ENCODE results near the gene MTCH1.

Gene MTCH1

DNA sequence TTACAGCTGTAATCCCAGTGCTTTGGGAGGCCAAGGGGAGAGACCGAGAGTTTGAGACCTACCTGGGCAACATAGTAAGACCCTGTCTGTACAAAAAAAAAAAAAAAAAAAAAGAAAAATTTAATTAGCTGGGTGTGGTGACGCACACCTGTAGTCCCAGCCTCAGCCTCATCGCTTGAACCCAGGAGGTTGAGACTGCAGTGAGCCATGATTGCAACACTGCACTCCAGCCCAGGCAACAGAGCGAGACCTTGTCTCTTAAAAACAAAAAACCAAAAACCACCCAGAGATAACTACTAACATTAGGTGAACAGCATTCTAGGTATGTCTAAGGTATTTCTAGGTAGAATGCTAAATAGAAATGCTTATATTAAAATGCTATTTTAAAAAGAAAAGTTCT is 52.5 kb downstream of the MTCH1 start:
- no peak overlapping the region for H3K27ac ChIP-seq
- no peak for TF ChIP-seq ZFX (IDR thresholded peaks at IDR 0.05)
- TF ChIP-seq, protein P1, sequence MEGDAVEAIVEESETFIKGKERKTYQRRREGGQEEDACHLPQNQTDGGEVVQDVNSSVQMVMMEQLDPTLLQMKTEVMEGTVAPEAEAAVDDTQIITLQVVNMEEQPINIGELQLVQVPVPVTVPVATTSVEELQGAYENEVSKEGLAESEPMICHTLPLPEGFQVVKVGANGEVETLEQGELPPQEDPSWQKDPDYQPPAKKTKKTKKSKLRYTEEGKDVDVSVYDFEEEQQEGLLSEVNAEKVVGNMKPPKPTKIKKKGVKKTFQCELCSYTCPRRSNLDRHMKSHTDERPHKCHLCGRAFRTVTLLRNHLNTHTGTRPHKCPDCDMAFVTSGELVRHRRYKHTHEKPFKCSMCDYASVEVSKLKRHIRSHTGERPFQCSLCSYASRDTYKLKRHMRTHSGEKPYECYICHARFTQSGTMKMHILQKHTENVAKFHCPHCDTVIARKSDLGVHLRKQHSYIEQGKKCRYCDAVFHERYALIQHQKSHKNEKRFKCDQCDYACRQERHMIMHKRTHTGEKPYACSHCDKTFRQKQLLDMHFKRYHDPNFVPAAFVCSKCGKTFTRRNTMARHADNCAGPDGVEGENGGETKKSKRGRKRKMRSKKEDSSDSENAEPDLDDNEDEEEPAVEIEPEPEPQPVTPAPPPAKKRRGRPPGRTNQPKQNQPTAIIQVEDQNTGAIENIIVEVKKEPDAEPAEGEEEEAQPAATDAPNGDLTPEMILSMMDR (conservative IDR thresholded peaks at IDR 0.05): no peak

DNA sequence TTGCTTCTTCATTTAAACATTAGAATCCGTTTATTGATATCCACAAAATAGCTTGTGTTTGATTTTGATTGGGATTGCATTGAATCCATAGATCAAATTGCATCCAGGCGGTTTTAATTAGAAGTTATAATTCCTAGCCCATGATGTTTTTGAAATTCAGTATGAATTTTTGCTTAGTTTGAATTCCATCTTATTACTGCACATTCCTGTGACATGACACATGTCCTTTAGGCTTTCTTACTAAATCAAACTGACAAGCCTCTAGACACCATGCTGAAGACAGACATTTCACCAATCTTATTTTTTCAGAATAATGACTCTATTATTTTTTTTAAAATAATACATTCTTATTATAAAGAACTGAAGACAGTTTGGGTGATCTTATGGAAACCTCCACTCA is 52.9 kb downstream of the MTCH1 start:
- H3K27ac ChIP-seq: no peak overlapping the region
- no peak for TF ChIP-seq ZFX (IDR thresholded peaks at IDR 0.05)
- TF ChIP-seq, protein P1 (conservative IDR thresholded peaks at IDR 0.05): no peak

DNA sequence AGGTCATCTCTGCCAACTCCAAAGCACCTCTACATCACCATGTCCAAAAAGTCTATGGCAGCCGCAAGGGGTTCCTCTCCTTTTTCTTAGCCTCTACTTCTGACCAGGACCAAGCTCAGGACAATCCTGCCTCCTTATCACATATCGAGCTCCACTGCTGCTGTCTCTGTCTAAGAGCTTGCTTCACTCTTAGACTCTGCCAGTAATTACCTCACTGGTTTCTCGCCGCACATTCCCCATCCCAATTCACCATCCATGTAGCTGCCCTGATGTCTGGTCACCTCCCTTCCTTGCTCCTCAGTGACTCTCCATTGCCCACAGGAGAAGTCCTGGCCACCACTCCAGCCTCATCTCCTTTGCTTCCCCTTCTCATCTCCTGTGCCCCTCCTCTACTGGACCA is 55.5 kb downstream of the MTCH1 start:
- no peak overlapping the region for H3K27ac ChIP-seq

DNA sequence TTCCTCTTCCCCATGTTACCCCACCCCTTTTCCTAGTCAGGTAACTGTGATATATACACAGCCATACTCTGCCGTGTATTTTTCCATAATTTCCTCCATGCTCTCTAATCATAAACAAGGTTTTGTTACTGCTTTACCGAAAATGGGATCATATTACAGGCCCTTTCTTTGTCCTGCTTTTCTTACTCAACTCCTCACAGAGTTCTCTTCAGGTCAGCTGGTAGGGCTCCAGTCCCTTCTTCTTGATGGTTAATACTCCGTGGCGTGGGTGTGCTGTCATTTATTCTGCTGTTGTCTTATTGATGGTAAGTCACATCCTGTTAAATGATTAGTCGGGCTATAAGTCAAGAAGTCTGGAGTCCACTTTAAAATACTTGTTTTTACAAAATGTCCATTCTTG is 56.4 kb downstream of the MTCH1 start:
- H3K27ac ChIP-seq: no peak overlapping the region
- no peak for TF ChIP-seq ZFX (IDR thresholded peaks at IDR 0.05)
- TF ChIP-seq, protein P1 (conservative IDR thresholded peaks at IDR 0.05): no peak

More for the DNA sequence above, 55.5 kb downstream of the MTCH1 start:
- no peak for TF ChIP-seq ZFX (IDR thresholded peaks at IDR 0.05)
- TF ChIP-seq, protein P1 (conservative IDR thresholded peaks at IDR 0.05): no peak

DNA sequence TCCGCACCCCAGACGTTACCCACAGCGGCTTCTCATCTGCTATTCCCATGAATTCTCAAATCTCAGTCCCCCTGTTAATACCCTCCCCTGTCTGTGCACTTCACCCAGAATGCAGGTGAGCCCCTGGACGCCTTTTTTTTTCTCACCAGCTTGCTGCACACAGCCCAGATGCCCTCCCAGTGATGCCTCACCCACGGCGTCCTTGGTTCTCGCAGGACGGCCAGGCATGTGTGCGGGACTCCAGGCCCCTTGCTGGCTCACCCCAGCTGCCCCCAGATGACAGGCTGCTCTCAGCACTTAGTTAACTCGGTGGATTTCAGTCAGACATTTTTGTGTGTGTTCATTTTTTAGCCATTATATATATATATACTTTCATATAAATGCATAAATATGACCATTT is 56.8 kb downstream of the MTCH1 start:
- TF ChIP-seq ZFX (IDR thresholded peaks at IDR 0.05): no peak
- TF ChIP-seq, protein P1 (conservative IDR thresholded peaks at IDR 0.05): no peak
- no peak overlapping the region for H3K27ac ChIP-seq

DNA sequence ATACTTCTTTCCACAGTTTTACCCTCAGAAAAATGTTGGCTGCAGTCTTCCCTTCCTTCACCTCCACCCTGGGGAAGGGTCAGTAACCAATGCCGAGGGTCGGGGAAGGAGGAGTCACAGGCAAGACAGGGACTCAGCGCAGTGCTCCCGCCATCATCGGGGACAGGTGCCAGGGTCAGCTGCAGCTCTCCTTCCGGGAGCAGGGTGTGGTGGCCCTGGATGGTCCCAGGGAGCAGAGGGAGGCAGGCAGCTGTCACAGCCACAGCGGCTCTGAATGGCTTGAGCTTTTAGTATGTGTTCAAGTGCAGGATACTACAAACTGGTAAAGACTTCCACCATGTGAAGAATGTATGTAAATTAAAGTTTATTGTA is 57.5 kb downstream of the MTCH1 start:
- TF ChIP-seq, protein P1 (conservative IDR thresholded peaks at IDR 0.05): no peak
- no peak for TF ChIP-seq ZFX (IDR thresholded peaks at IDR 0.05)
- no peak overlapping the region for H3K27ac ChIP-seq

DNA sequence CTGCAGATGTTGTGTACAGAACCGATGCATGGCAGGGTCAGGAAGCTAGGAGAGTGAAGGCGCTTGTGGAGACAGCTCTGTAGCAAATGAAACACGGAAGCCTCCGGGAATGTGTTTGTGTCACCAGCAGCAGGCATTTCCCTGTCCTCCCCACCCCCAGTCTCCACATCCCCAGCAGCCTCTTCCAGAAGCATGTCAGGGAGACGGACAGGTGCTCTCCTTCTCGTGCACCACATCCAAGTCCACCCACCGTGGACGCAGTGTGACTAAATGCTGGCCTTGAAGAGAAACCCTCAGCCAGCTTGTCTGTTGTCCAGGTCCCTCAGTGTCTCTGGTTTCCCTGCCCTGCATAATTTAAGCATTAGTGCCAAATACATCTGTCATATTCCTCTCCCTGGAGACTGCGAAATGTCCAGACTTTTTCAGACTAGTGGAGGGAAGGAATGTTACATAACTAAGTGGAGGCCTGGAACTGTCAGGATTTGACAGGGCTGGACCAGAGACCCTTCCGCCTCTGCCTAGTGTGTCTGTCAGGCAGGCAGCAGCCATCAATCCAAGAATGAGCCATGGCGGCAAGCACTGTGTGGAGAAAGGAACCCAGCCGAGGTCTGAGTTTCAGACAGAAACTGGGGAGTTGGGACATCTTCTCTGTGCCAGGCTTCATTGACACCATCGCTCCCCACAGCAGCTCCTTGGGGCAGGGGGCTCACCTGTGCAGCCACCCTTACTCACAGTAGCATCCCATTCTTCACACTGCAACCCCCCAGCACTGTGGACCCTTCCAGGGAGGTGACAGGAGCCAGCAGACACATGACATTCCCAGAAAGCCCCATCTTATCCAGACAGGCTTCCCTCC is 58.1 kb downstream of the MTCH1 start:
- TF ChIP-seq, protein P1 (conservative IDR thresholded peaks at IDR 0.05): no peak
- TF ChIP-seq ZFX (IDR thresholded peaks at IDR 0.05): no peak
- no peak overlapping the region for H3K27ac ChIP-seq
